NB4 (cell line): ENCODE measurements around the gene SLC25A39.

ENCODE experiments used
- POLR2A ChIP-seq: IDR thresholded peaks from 2 replicates; pipeline ENCODE4 v1.6.1; 2011; ENCODE audit warnings: mild to moderate bottlenecking; ENCODE audit not compliant: insufficient read length; ENCODE audit errors: extremely low read depth
- TF ChIP-seq, protein P1 (sequence below): IDR thresholded peaks from one replicate; pipeline ENCODE4 v1.5.1; 2012; ENCODE audit warnings: low read depth, low read length

DNA sequence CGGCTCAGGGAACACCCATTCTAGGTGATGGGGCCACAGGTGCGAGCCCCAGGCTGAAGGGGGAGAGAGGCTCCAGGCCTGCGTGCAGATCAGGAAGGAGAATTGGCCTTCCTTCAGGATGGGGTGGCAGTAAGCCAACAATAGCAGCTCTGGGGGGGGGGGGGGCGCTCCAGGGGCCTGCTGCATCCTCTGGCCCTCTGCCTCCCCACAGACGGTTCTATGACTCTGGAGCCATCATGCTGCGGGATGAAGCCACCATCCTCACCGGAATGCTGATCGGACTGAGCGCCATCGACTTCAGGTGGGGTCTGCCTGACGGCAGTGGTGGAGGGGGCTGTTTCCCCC lies 10.1 kb downstream of the SLC25A39 start:
- TF ChIP-seq, protein P1, sequence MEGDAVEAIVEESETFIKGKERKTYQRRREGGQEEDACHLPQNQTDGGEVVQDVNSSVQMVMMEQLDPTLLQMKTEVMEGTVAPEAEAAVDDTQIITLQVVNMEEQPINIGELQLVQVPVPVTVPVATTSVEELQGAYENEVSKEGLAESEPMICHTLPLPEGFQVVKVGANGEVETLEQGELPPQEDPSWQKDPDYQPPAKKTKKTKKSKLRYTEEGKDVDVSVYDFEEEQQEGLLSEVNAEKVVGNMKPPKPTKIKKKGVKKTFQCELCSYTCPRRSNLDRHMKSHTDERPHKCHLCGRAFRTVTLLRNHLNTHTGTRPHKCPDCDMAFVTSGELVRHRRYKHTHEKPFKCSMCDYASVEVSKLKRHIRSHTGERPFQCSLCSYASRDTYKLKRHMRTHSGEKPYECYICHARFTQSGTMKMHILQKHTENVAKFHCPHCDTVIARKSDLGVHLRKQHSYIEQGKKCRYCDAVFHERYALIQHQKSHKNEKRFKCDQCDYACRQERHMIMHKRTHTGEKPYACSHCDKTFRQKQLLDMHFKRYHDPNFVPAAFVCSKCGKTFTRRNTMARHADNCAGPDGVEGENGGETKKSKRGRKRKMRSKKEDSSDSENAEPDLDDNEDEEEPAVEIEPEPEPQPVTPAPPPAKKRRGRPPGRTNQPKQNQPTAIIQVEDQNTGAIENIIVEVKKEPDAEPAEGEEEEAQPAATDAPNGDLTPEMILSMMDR, result no peak
- no peak for TF ChIP-seq POLR2A
